Measurements from ENCODE around the gene NOTCH1.

DNA sequence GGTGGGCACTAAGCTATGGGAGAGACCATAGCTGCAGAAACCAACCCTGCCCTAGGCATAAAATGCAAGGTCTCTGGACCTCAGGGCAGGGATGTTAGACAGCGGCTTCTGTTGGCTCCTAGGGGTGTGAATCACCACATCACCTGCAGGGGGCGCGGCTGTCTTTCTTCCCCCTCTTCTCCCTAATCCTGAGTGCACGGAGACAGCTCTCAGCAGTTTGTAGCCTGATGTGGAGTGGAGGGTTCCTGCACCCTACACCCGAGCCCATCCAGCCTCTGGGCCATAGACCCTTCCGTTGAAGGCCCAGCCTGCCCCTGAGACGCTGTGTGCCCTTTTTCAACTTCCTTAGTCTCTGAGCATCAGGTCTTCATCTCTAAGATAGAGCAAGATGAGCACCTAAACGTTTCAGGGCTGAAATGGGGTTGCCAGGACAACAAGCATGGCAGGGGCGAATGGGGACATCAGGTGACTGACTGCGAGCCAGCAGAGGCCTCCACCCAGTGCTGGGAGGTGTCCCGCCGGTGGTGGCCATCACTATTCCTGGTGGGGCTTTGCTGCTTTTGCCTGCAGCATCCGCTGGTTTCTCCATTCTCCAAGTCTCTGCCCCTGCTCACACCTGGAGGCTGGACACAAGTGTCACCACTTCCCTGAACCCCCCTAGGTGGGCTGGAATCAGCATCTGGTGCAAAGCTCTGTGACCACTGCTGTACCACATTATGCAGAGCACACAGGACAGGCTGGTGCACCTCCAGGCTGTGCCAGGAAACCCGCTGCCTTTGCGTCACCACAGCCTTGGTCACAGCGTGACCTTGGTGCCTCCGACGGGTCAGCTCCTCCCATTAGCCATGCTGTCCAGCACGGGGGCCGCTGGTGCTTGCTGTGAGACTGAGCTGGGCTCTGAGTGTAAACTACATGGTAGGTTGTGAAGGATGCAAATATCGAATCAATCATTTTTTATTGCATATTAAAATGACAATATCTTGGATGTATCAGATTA lies 60.5 kb downstream of the NOTCH1 start:
- TF ChIP-seq EZH2 (optimal IDR thresholded peaks at IDR 0.05; ENCODE audit: low read depth, low read length) (no peak), CTCF (IDR thresholded peaks at IDR 0.05; ENCODE audit: low read length) (peak; percentile 88), EZH2phosphoT487 (IDR thresholded peaks at IDR 0.05; ENCODE audit: low read length) (no peak)
